NCI-H446 treated with DMSO at 0.1 percent for 48 hours (cell line): ENCODE measurements around the gene AOAH.
A peak's percentile ranks its signal among the peaks of the same experiment; 100 is the strongest.
"Not testable (repeated sequence)": the region's sequence is repeated elsewhere in the genome, so short reads cannot be mapped to it uniquely, and the experiment has no call there.

ENCODE experiments used
- DNase-seq: peaks from one replicate; lab custom pipeline; 2025; lab: John Stamatoyannopoulos, UW

AOAH gene

GRCh38 chr7:36506820-36507219 is 217.5 kb downstream of the AOAH start:
- no peak for DNase-seq

DNA sequence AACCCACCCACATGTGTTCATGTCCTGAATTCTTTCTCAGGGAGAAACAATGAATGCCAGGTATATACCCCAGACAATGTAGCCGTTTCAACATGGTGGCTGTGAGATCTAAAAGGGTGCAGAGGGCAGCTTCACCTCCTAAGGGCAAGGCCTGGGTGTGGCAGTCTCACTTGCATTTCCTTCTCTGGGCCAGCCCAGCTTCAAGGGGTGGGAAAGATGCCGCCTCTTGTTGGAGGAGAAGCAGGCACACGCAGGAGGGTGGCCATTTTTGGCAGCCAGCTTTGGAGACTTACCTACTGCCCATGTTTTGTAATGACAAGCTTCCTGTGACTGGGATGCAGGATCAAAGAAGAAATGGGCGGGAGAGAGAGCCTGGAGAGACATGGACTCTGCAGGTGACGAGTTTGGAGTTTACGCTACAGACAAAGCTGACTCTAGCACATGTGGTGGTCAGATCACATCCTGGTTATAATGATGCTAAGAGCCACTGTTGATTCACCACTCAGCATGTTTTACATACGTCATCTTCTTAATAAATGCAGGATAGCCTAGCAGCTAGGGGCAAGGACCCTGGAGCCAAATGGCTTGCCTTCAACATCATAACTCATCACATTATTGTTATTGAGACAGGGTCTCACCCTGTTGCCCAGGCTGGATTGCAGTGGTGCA is 218.0 kb downstream of the AOAH start:
- no peak for DNase-seq

GRCh38 chr7:36504617-36505016 is 219.7 kb downstream of the AOAH start:
- not testable (repeated sequence) for DNase-seq

DNA sequence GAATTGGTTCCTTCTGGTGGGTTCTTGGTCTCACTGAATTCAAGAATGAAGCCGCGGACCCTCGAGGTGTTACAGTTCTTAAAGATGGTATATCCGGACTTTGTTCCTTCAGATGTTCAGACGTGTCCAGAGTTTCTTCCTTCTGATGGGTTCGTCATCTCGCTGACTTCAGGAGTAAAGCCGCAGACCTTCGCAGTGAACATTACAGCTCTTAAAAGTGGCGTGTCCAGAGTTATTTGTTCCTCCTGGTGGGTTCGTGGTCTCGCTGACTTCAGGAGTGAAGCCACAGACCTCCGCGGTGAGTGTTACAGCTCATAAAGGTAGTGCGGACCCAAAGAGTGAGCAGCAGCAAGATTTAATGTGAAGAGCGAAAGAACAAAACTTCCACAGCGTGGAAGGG is 220.1 kb downstream of the AOAH start:
- DNase-seq: not testable (repeated sequence)

DNA sequence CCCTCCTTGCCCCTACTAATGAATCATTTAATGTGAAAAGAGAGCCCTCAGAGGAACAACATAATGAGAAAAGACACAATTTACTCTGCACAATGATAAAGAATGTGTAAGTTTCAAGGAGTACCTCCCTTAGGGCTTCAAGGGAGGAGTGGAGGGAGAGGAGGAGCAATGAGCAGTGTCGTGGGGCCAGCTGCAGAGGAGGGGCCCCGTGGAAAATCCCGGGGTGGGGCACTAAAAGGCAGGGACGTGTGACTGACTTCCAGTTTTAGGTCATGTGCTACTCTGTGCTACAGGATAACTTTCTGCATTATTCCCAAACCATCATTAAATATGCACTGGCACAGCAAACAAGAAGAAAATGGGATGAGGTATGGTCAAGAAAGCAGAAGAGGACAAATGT is 226.5 kb downstream of the AOAH start:
- no peak for DNase-seq

GRCh38 chr7:36497176-36497575 is 227.1 kb downstream of the AOAH start:
- not testable (repeated sequence) for DNase-seq

- DNase-seq: no peak
Observed at GRCh38 chr7:36496576-36496975, 227.7 kb downstream of the AOAH start.

- no peak for DNase-seq
Observed at GRCh38 chr7:36491317-36491716, 233.0 kb downstream of the AOAH start.

DNA sequence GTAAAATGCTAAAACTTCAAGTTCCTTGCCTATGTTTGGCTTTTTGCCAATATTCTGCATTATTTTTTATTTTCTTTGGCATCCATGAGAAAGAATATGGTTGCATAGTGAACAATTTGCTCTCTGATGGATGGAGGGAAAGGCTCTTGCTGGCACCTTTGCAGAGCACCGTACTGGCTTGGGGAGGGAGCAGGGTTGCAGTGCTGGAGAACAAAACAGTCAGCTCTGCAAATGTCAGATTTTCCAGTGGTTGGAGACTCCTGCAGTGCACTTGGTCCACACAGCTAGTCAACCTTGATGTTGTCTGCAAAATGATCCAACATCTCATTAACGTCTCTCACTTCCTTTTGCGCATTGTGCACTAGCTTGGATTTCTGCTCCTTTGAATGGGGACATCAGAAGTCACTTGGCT is 233.9 kb downstream of the AOAH start:
- peak; percentile 96 for DNase-seq

- not testable (repeated sequence) for DNase-seq
Observed at GRCh38 chr7:36488672-36489071, 235.6 kb downstream of the AOAH start.

DNA sequence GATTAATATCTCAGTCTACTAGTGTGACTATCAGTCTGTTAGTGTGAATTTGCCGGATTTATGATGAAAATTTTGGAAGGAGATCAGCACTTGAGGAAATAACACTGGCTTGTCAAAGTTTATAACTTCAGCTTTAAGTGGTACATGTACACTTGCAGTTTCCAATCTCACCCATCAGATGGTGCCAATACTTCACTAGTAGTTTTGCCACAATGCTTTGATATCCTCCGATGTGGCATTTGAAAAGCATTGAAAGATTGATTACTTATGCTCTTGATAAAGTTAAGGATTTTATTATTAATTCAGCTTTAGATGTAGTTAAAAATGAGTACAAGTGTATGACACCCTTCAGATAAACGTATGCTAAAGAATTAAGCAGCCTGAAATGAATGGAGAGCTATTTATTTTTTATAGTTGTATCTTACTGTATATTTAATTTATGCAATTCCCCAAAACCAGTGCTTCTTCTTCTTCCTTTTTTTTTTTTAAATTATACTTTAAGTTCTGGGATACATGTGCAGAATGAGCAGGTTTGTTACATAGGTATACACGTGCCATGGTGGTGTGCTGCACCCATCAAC is 236.4 kb downstream of the AOAH start:
- DNase-seq: peak; percentile 59

DNA sequence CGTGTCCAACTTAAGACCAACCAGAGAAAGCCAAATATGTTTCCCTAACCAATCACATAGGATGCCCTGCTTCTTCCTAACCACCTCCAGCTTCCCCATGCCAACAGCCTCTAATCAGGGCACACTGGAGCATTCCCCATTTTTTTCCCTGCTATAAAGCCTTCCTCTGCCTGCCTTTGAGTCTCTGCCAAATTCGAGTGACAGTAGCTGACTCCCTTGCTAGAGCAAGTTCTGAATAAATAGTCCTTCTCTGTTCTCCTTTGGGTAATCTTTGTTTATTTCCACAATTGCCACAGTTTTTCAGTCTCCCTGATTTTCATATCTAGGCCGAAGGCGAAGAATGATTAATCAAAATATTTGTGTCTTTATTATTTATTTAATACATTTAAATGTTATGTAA is 238.0 kb downstream of the AOAH start:
- no peak for DNase-seq

GRCh38 chr7:36484265-36484664 is 240.0 kb downstream of the AOAH start:
- DNase-seq: no peak

- DNase-seq: not testable (repeated sequence)
Observed at GRCh38 chr7:36483853-36484252, 240.4 kb downstream of the AOAH start.

GRCh38 chr7:36478745-36479144 is 245.5 kb downstream of the AOAH start:
- DNase-seq: no peak

DNA sequence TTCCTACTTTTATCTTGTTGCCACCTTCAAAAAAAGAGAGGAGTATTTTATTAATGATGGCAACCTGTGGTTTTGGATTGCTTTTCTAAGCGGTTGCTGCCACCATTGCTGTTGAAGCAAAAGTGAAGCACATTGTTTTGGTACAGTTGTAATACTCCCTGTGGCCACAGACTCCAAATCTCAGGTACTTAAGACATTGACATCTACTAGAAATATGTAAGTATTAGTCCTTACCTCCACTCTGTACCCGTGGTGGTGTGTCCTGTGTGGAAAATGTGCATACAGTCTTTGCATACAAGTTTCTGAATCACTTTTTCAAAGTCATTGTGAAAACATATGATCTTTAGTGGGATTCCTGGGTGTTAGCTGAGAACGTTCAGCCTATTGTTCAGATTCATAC is 248.9 kb downstream of the AOAH start:
- no peak for DNase-seq

- DNase-seq: no peak
Observed at GRCh38 chr7:36475011-36475342, 249.3 kb downstream of the AOAH start.

DNA sequence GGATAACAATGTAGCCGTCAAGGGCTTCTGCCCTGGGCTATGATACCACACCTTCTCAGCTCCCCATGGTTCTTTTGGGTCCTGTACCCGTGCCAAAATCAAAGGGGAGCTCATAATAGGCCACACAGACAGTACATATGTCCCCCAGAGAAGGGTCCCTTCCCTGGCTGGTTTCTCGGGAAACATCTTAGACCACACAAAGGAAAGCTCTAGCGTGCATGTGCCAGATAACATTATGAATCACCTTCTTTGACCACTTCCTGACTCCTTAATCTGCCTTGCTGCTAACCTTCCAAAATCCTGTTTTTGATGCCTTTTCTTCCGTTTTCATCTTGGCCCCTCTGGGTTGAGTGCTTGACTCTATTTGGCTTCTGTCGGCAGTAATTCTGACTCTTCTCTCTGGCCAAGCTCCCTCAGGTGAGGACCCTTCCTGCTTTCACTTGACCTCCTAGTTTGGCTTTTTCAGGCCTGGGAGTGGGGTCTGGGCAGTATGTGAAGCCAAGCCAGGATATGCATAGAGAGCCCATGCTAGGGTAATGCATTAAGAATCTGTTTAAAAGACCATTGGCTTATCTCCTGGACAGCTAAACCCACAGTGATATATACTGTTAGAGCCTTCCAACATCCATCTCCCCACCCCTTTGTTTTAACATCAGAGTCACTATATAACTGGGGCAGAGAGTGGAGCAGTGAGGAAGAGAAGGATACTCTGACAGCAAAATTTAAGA is 249.8 kb downstream of the AOAH start:
- DNase-seq: no peak

DNA sequence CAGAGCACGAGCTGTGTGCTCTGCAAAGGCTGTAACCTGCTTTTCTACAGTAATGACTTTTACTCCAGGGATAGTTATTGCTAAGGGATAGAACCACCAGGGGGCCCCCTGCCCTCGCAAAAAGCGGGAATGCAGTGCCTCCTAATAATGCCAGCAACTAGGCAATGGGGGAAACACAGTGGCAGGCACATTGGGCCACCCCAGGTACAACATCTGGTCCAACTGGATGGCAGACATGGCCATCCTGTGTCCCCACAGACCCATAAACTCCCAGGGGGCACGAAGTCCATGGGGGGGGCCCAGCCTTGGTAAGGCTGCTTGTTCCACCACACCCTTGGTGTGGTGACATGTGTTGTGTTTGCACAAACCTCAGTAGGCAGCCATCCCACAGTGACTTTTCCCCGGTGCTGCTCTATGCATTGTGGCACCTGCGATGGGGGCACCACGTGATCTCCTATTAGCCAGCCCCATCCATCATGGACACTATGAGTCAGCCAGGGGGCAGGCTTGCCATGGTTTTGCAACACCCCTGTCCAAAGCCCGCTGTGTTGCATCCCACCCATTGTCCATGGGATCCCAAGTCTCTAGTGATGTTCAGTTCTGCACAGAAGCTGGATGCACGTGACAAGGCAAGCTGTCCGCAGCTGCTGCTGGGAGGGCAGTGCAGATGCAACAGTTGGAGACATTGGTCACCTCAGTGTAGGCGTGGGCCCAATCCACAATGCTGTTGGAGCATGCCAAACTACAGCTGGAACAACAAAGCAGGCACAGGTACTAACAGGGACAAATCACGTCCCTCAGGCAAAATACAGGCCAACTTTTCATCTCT is 250.6 kb downstream of the AOAH start:
- DNase-seq: no peak

- DNase-seq: no peak
Observed at GRCh38 chr7:36472141-36472729, 252.1 kb downstream of the AOAH start.

GRCh38 chr7:36469236-36469635 is 255.1 kb downstream of the AOAH start:
- no peak for DNase-seq
